WERI-Rb-1 (cell line): Measurements from ENCODE around the gene TAS1R2.
"Not testable (repeated sequence)": the region's sequence is repeated elsewhere in the genome, so short reads cannot be mapped to it uniquely, and the experiment has no call there.

ENCODE experiments used
- DNase-seq: peaks from one replicate; pipeline ENCODE4 v3.0.0-alpha.2; 2020
- H3K27ac ChIP-seq: fragments of 250-450 bp; sonication (Bioruptor Pico); 2 replicates; pipeline ENCODE4 v1.5.1; 2020; ENCODE audit warnings: mild to moderate bottlenecking, moderate library complexity
- H3K27me3 ChIP-seq: fragments of 250-450 bp; sonication (Bioruptor Pico); 2 replicates; pipeline ENCODE4 v1.5.1; 2021; ENCODE audit warnings: mild to moderate bottlenecking, low read depth, moderate library complexity; ENCODE audit not compliant: insufficient read depth, severe bottlenecking
- H3K36me3 ChIP-seq: fragments of 250-450 bp; sonication (Bioruptor Pico); 2 replicates; pipeline ENCODE4 v1.5.1; 2020; ENCODE audit warnings: mild to moderate bottlenecking, moderate library complexity
- H3K4me3 ChIP-seq: 2 replicates; pipeline ENCODE4 v1.5.1; 2011; ENCODE audit warnings: low read depth, mild to moderate bottlenecking, control low read depth, low read length
- H3K9me3 ChIP-seq: fragments of 250-450 bp; sonication (Bioruptor Pico); 2 replicates; pipeline ENCODE4 v1.5.1; 2021; ENCODE audit warnings: mild to moderate bottlenecking, moderate library complexity; ENCODE audit not compliant: severe bottlenecking
- CTCF ChIP-seq: IDR thresholded peaks from 2 replicates; pipeline ENCODE4 v1.5.1; 2011; ENCODE audit warnings: low read depth, mild to moderate bottlenecking, control low read depth, inconsistent platforms, low read length

The TAS1R2 gene

GRCh38 chr1:18836654-18837053, 22.8 kb downstream of the TAS1R2 start:
- Histone ChIP-seq H3K9me3 (peaks cover 5% of the 10 kb centered on the region), H3K27ac (no peak overlapping the region), H3K27me3 (peaks cover 5% of the 10 kb centered on the region), H3K4me3 (no peak overlapping the region), H3K36me3 (no peaks in the 10 kb centered on the region)
- no peak for TF ChIP-seq CTCF
- DNase-seq: no peak

- not testable (repeated sequence) for DNase-seq, H3K4me3 ChIP-seq, H3K36me3 ChIP-seq, H3K27me3 ChIP-seq, H3K27ac ChIP-seq
- peaks cover 13% of the 10 kb centered on the region for H3K9me3 ChIP-seq
These were observed 27.1 kb downstream of the TAS1R2 start for GRCh38 chr1:18832319-18832718.

GRCh38 chr1:18831656-18832055, 27.8 kb downstream of the TAS1R2 start:
- no peak for TF ChIP-seq CTCF
- Histone ChIP-seq H3K27me3 (peaks cover 5% of the 10 kb centered on the region), H3K9me3 (peaks cover 13% of the 10 kb centered on the region), H3K36me3 (no peaks in the 10 kb centered on the region), H3K27ac (no peak overlapping the region), H3K4me3 (no peak overlapping the region)
- DNase-seq: no peak

- Histone ChIP-seq H3K9me3 (peaks cover 13% of the 10 kb centered on the region), H3K4me3 (no peak overlapping the region), H3K27me3 (peaks cover 5% of the 10 kb centered on the region), H3K27ac (no peak overlapping the region), H3K36me3 (no peaks in the 10 kb centered on the region)
- TF ChIP-seq CTCF: no peak
- no peak for DNase-seq
These were observed 28.9 kb downstream of the TAS1R2 start for GRCh38 chr1:18830596-18830995.

- DNase-seq: no peak
- Histone ChIP-seq H3K27ac (no peak overlapping the region), H3K4me3 (no peak overlapping the region), H3K9me3 (peaks cover 13% of the 10 kb centered on the region), H3K27me3 (peaks cover 2% of the 10 kb centered on the region), H3K36me3 (no peaks in the 10 kb centered on the region)
- no peak for TF ChIP-seq CTCF
These were observed 29.8 kb downstream of the TAS1R2 start for GRCh38 chr1:18829671-18830070.

GRCh38 chr1:18828224-18828623, 31.2 kb downstream of the TAS1R2 start:
- no peaks in the 10 kb centered on the region for H3K27me3 ChIP-seq
- no peak for DNase-seq
- H3K36me3 ChIP-seq: no peaks in the 10 kb centered on the region
- H3K4me3 ChIP-seq: no peak overlapping the region
- peaks cover 13% of the 10 kb centered on the region for H3K9me3 ChIP-seq
- TF ChIP-seq CTCF: 0 out of 2 replicates have a peak, but pooled peaks have one; percentile 1
- no peak overlapping the region for H3K27ac ChIP-seq
